C4-2B (cell line): ENCODE data around the gene CEP164.

Source experiments
- CTCF ChIP-seq: fragments of 450-650 bp; conservative IDR thresholded peaks from 2 replicates; pipeline ENCODE4 v1.5.1; 2017; ENCODE audit warnings: mild to moderate bottlenecking
- ZFX ChIP-seq: fragments of 450-650 bp; IDR thresholded peaks from 2 replicates; pipeline ENCODE4 v1.6.1; 2017

DNA sequence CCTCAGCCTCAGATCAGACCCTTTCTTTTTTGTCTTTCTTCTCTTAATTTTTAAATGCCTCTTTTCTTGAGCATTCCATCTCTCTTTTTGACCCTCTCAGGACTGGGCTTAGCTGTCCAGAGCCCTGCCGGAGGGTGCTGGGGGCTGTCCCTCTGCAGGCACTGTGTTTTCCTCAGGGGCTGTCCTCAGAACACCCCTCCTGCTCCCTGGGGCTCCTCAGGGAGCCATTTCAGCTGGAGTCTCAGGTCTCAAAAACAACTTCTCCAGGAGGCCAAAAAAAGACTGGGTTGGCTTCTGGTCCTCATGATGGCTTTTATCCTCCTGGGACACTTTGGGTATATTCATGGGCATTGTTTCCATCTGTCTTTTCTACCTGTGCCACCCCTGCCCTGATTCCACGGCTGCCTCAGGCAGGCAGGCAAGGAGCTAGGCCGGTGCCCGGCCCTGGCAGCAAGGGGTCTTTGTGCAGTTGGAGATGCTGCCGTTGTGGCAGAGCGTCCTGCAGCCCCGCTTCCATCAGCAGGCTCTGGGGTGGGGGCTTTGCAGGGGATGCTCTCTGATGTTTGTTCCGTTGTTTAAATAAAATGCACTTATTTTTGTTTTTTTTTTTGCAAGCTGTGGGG is 85.1 kb downstream of the CEP164 start:
- TF ChIP-seq CTCF (no peak), ZFX (no peak)
